Measurements from ENCODE around the gene KL.

KL gene

DNA sequence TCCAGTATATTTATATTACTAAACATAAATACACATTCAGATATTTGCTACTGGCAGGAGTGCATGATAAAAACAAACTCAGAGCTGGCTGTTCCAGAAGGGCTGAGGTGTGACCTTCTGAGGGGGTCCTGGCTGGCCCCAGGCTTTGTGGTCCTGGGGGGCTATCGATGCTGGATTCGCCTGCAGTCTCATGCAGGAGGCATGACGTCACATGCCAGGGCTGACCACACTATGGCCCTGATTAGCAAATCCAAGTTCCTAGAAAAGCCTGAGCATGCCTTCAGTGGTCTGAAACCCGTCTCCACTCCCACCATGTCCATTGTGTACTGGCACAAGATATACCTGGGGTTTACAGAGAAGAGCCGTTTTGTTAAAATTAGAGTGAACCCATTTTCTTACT is 97.9 kb downstream of the KL start:
- no peak overlapping the region for H3K4me3 ChIP-seq (ENCODE audit: low read depth, low read length)
- TF ChIP-seq CTCF (IDR thresholded peaks at IDR 0.05; ENCODE audit: low read depth, low read length, missing control alignments): no peak
- in situ Hi-C loops (cut with HindIII; ENCODE audit: low sequenced_read_pairs): loop anchor here (5.0 kb wide), 1 partner anchor 47 kb away; no protein-coding TSS in a partner anchor
- DNase-seq (ENCODE audit: low read depth): no peak

DNA sequence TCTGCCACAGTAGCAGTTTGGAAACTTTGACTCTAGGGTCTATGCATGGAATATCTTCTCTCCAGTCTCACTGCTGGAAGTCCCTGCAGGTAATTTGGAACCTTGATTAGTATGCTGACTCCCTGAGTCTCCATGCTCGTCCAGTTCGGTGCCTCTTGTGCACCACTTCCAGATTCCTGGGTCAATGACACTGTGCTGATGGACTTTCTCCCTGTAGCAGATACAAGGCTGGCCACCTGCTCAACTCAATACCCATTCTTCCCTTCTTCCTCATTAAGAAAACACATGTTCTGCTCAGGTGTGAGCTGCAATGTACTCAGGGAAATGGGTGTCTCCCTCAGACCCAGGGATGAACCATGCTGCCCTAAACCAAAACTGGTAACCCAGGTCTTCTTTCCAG is 99.1 kb downstream of the KL start:
- no peak for TF ChIP-seq CTCF (IDR thresholded peaks at IDR 0.05; ENCODE audit: low read depth, low read length, missing control alignments)

More for the DNA sequence above, 99.1 kb downstream of the KL start:
- in situ Hi-C loops (cut with HindIII; ENCODE audit: low sequenced_read_pairs): no loop called here
- no peak overlapping the region for H3K4me3 ChIP-seq (ENCODE audit: low read depth, low read length)
- no peak for DNase-seq (ENCODE audit: low read depth)

All from astrocyte of the cerebellum (primary cell).